ENCODE results near the gene KRTAP10-12. TPM values are rescaled to one million over a fixed set of nuclear protein-coding genes. Genes with fewer than 3 reads are reported as not detected.

Gene KRTAP10-12
- total RNA-seq, 1 experiment from 2014 or later = not detected

- Histone ChIP-seq H4K20me1 (ENCODE audit: low read length) (no peaks in the 10 kb centered on the region), H3K4me3 (ENCODE audit: low read length) (no peak overlapping the region), H3K79me2 (ENCODE audit: low read length) (no peaks in the 10 kb centered on the region), H3K9me3 (ENCODE audit: low read length) (no peaks in the 10 kb centered on the region), H3F3A (ENCODE audit: low read length, unreplicated experiment) (no peaks in the 10 kb centered on the region), H3K36me3 (ENCODE audit: low read depth, low read length) (no peaks in the 10 kb centered on the region), H3K9ac (ENCODE audit: low read length) (no peak overlapping the region), H3K9me2 (replicated peaks; ENCODE audit: low read length) (no peaks in the 10 kb centered on the region), H3K4me1 (ENCODE audit: insufficient read depth, low read length) (no peaks in the 10 kb centered on the region), H2AFZ (ENCODE audit: low read length) (no peak overlapping the region), H3K27me3 (ENCODE audit: low read length) (no peaks in the 10 kb centered on the region), H3K27ac (ENCODE audit: low read length) (no peak overlapping the region), H3K4me2 (ENCODE audit: low read length) (no peak overlapping the region)
- ChIA-PET POLR2A (ENCODE audit: unreplicated experiment) (no interaction called here), CTCF (no interaction called here)
- BruUV-seq (replicated peaks) = no TSS peak
- intact Hi-C loops (cut with micrococcal nuclease) = no loop called here
- DNase-seq = no peak
- TF ChIP-seq EZH2phosphoT487 (IDR thresholded peaks at IDR 0.05; ENCODE audit: borderline replicate concordance, low read length) (no peak), EZH2 (IDR thresholded peaks at IDR 0.05; ENCODE audit: low read length, unreplicated experiment) (no peak)
- ATAC-seq = no peak
Observed at GRCh38 chr21:44649521-44650100, 47.4 kb upstream of the KRTAP10-12 start.

- H3K36me3 ChIP-seq (ENCODE audit: low read depth, low read length) = no peaks in the 10 kb centered on the region
- no peak overlapping the region for H3K4me2 ChIP-seq (ENCODE audit: low read length)
- no peaks in the 10 kb centered on the region for H4K20me1 ChIP-seq (ENCODE audit: low read length)
- H3K9me2 ChIP-seq (replicated peaks; ENCODE audit: low read length) = no peaks in the 10 kb centered on the region
- no peaks in the 10 kb centered on the region for H3F3A ChIP-seq (ENCODE audit: low read length, unreplicated experiment)
- ChIA-PET CTCF (no interaction called here), POLR2A (ENCODE audit: unreplicated experiment) (no interaction called here)
- H3K79me2 ChIP-seq (ENCODE audit: low read length) = no peaks in the 10 kb centered on the region
- no peaks in the 10 kb centered on the region for H3K4me1 ChIP-seq (ENCODE audit: insufficient read depth, low read length)
- intact Hi-C loops (cut with micrococcal nuclease) = no loop called here
- H3K27ac ChIP-seq (ENCODE audit: low read length) = no peak overlapping the region
- no peaks in the 10 kb centered on the region for H3K27me3 ChIP-seq (ENCODE audit: low read length)
- no peak overlapping the region for H3K9ac ChIP-seq (ENCODE audit: low read length)
- no peak overlapping the region for H2AFZ ChIP-seq (ENCODE audit: low read length)
- no peak for TF ChIP-seq EZH2phosphoT487 (IDR thresholded peaks at IDR 0.05; ENCODE audit: borderline replicate concordance, low read length)
- TF ChIP-seq CTCF (conservative IDR thresholded peaks at IDR 0.05; ENCODE audit: low read depth, low read length) = no peak
- no peak for TF ChIP-seq EZH2 (IDR thresholded peaks at IDR 0.05; ENCODE audit: low read length, unreplicated experiment)
- ATAC-seq (no peak), DNase-seq (no peak)
- no TSS peak for BruUV-seq (replicated peaks)
- no peaks in the 10 kb centered on the region for H3K9me3 ChIP-seq (ENCODE audit: low read length)
- no peak overlapping the region for H3K4me3 ChIP-seq (ENCODE audit: low read length)
Observed at GRCh38 chr21:44650265-44650972, 46.6 kb upstream of the KRTAP10-12 start.

- Histone ChIP-seq H4K20me1 (ENCODE audit: low read length) (no peaks in the 10 kb centered on the region), H2AFZ (ENCODE audit: low read length) (no peak overlapping the region), H3K9me3 (ENCODE audit: low read length) (no peaks in the 10 kb centered on the region), H3K27me3 (ENCODE audit: low read length) (no peaks in the 10 kb centered on the region), H3K9ac (ENCODE audit: low read length) (no peak overlapping the region), H3K4me1 (ENCODE audit: insufficient read depth, low read length) (no peaks in the 10 kb centered on the region), H3K4me3 (ENCODE audit: low read length) (no peak overlapping the region), H3K4me2 (ENCODE audit: low read length) (no peak overlapping the region), H3F3A (ENCODE audit: low read length, unreplicated experiment) (no peaks in the 10 kb centered on the region), H3K27ac (ENCODE audit: low read length) (no peak overlapping the region), H3K9me2 (replicated peaks; ENCODE audit: low read length) (no peaks in the 10 kb centered on the region), H3K36me3 (ENCODE audit: low read depth, low read length) (no peaks in the 10 kb centered on the region), H3K79me2 (ENCODE audit: low read length) (no peaks in the 10 kb centered on the region)
- BruUV-seq (replicated peaks) = no TSS peak
- intact Hi-C loops (cut with micrococcal nuclease) = no loop called here
- ChIA-PET CTCF (no interaction called here), POLR2A (ENCODE audit: unreplicated experiment) (no interaction called here)
- TF ChIP-seq EZH2 (IDR thresholded peaks at IDR 0.05; ENCODE audit: low read length, unreplicated experiment) (no peak), EZH2phosphoT487 (IDR thresholded peaks at IDR 0.05; ENCODE audit: borderline replicate concordance, low read length) (no peak), CTCF (conservative IDR thresholded peaks at IDR 0.05; ENCODE audit: low read depth, low read length) (no peak)
- DNase-seq = no peak
- ATAC-seq = no peak
Observed at GRCh38 chr21:44650973-44651675, 45.8 kb upstream of the KRTAP10-12 start.
